Measurements from ENCODE around the gene LRMDA. TPM values are rescaled to one million over a fixed set of nuclear protein-coding genes. Genes with fewer than 3 reads are reported as not detected.

The LRMDA gene
- total and polyA plus RNA-seq, 4 donors = 12.1 to 40.8 (median 21.6) TPM

DNA sequence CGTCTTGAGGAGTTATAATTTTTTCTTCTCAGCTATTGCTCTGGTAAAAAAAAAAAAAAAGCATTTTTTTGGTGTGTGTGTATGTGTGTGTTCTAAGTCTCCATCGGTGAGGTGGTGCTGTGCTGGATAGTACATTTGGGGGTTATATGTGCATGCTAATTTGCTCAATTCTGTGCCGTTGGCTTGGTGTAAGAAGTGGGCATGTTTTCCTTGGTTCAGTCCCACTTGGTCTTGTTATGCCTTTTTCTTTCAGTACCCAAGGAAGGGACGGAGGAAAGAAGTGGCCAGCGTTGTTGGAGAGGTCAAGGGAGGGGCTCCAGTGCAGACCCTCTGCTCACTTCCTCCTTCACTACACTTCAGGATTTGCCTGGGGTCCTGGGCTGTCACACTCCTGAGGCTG, 20.4 kb downstream of the LRMDA start:
- TF ChIP-seq, protein P1, sequence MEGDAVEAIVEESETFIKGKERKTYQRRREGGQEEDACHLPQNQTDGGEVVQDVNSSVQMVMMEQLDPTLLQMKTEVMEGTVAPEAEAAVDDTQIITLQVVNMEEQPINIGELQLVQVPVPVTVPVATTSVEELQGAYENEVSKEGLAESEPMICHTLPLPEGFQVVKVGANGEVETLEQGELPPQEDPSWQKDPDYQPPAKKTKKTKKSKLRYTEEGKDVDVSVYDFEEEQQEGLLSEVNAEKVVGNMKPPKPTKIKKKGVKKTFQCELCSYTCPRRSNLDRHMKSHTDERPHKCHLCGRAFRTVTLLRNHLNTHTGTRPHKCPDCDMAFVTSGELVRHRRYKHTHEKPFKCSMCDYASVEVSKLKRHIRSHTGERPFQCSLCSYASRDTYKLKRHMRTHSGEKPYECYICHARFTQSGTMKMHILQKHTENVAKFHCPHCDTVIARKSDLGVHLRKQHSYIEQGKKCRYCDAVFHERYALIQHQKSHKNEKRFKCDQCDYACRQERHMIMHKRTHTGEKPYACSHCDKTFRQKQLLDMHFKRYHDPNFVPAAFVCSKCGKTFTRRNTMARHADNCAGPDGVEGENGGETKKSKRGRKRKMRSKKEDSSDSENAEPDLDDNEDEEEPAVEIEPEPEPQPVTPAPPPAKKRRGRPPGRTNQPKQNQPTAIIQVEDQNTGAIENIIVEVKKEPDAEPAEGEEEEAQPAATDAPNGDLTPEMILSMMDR (IDR thresholded peaks at IDR 0.05; ENCODE audit: control extremely low read depth, extremely low read depth) = no peak
- ATAC-seq (ENCODE audit: insufficient read depth, low FRiP score) (no peak), DNase-seq (peak in 2 of 3 donors; percentile 50 to 52)
- peaks cover 0 to 2% (median 0%) of the 10 kb centered on the region in 4 donors for H3K36me3 ChIP-seq (ENCODE audit: control insufficient read depth in 4 of 4, insufficient read depth in 4 of 4, low read length in 4 of 4)
- no peaks in the 10 kb centered on the region for H3K27me3 ChIP-seq (ENCODE audit: control insufficient read depth in 3 of 3, insufficient read depth in 3 of 3, low read length in 2 of 3)
- peak overlapping the region in 1 of 2 donors; percentile 3 for H3K9ac ChIP-seq (ENCODE audit: insufficient read depth in 1 of 2, low read length in 2 of 2)
- no peak overlapping the region for H3K27ac ChIP-seq (ENCODE audit: low read depth in 1 of 2, low read length in 1 of 2)
- H3K4me3 ChIP-seq = no peak overlapping the region
- H3K4me1 ChIP-seq (ENCODE audit: control insufficient read depth in 5 of 5, insufficient read depth in 5 of 5, low read length in 5 of 5) = peaks cover 0 to 43% (median 5%) of the 10 kb centered on the region in 5 donors
- H3K9me3 ChIP-seq (ENCODE audit: control insufficient read depth in 4 of 4, insufficient read depth in 3 of 4, low read length in 3 of 4) = no peaks in the 10 kb centered on the region
- 81 to 86% methylated on average over 5 of the region's 5 CpGs for WGBS, 2 donors

- DNase-seq = no peak
- 99 to 100% methylated on average over 1 of the region's 1 CpG for WGBS, 2 donors
Measured at GRCh38 chr10:75452997-75453396, 21.6 kb downstream of the LRMDA start.

GRCh38 chr10:75456122-75456521, 24.7 kb downstream of the LRMDA start:
- TF ChIP-seq, protein P1 (IDR thresholded peaks at IDR 0.05; ENCODE audit: control extremely low read depth, extremely low read depth) = no peak
- Histone ChIP-seq H3K27me3 (ENCODE audit: control insufficient read depth in 3 of 3, insufficient read depth in 3 of 3, low read length in 2 of 3) (no peaks in the 10 kb centered on the region), H3K9ac (ENCODE audit: insufficient read depth in 1 of 2, low read length in 2 of 2) (no peak overlapping the region), H3K4me3 (no peak overlapping the region), H3K4me1 (ENCODE audit: control insufficient read depth in 5 of 5, insufficient read depth in 5 of 5, low read length in 5 of 5) (peaks cover 0 to 16% (median 0%) of the 10 kb centered on the region in 5 donors), H3K9me3 (ENCODE audit: control insufficient read depth in 4 of 4, insufficient read depth in 3 of 4, low read length in 3 of 4) (no peaks in the 10 kb centered on the region), H3K27ac (ENCODE audit: low read depth in 1 of 2, low read length in 1 of 2) (no peak overlapping the region), H3K36me3 (ENCODE audit: control insufficient read depth in 4 of 4, insufficient read depth in 4 of 4, low read length in 4 of 4) (peaks cover 0 to 5% (median 0%) of the 10 kb centered on the region in 4 donors)
- WGBS, 2 donors = 93 to 96% methylated on average over 9 of the region's 9 CpGs
- DNase-seq (no peak), ATAC-seq (ENCODE audit: insufficient read depth, low FRiP score) (no peak)

More at GRCh38 chr10:75452997-75453396, 21.6 kb downstream of the LRMDA start:
- H3K9ac ChIP-seq (ENCODE audit: insufficient read depth in 1 of 2, low read length in 2 of 2) = no peak overlapping the region
- H3K9me3 ChIP-seq (ENCODE audit: control insufficient read depth in 4 of 4, insufficient read depth in 3 of 4, low read length in 3 of 4) = no peaks in the 10 kb centered on the region
- H3K4me3 ChIP-seq = no peak overlapping the region
- no peaks in the 10 kb centered on the region for H3K27me3 ChIP-seq (ENCODE audit: control insufficient read depth in 3 of 3, insufficient read depth in 3 of 3, low read length in 2 of 3)
- peaks cover 0 to 5% (median 0%) of the 10 kb centered on the region in 4 donors for H3K36me3 ChIP-seq (ENCODE audit: control insufficient read depth in 4 of 4, insufficient read depth in 4 of 4, low read length in 4 of 4)
- TF ChIP-seq, protein P1 (IDR thresholded peaks at IDR 0.05; ENCODE audit: control extremely low read depth, extremely low read depth) = no peak
- H3K4me1 ChIP-seq (ENCODE audit: control insufficient read depth in 5 of 5, insufficient read depth in 5 of 5, low read length in 5 of 5) = peaks cover 0 to 43% (median 5%) of the 10 kb centered on the region in 5 donors
- H3K27ac ChIP-seq (ENCODE audit: low read depth in 1 of 2, low read length in 1 of 2) = no peak overlapping the region
- no peak for ATAC-seq (ENCODE audit: insufficient read depth, low FRiP score)

GRCh38 chr10:75460059-75460458, 28.6 kb downstream of the LRMDA start:
- ATAC-seq (ENCODE audit: insufficient read depth, low FRiP score) (no peak), DNase-seq (no peak)
- 98 to 99% methylated on average over 1 of the region's 1 CpG for WGBS, 2 donors
- no peaks in the 10 kb centered on the region for H3K27me3 ChIP-seq (ENCODE audit: control insufficient read depth in 3 of 3, insufficient read depth in 3 of 3, low read length in 2 of 3)
- H3K9ac ChIP-seq (ENCODE audit: insufficient read depth in 1 of 2, low read length in 2 of 2) = no peak overlapping the region
- H3K9me3 ChIP-seq (ENCODE audit: control insufficient read depth in 4 of 4, insufficient read depth in 3 of 4, low read length in 3 of 4) = no peaks in the 10 kb centered on the region
- H3K27ac ChIP-seq (ENCODE audit: low read depth in 1 of 2, low read length in 1 of 2) = no peak overlapping the region
- no peak overlapping the region for H3K4me3 ChIP-seq
- TF ChIP-seq, protein P1 (IDR thresholded peaks at IDR 0.05; ENCODE audit: control extremely low read depth, extremely low read depth) = no peak
- H3K4me1 ChIP-seq (ENCODE audit: control insufficient read depth in 5 of 5, insufficient read depth in 5 of 5, low read length in 5 of 5) = peaks cover 0 to 9% (median 6%) of the 10 kb centered on the region in 5 donors
- peaks cover 0 to 4% (median 0%) of the 10 kb centered on the region in 4 donors for H3K36me3 ChIP-seq (ENCODE audit: control insufficient read depth in 4 of 4, insufficient read depth in 4 of 4, low read length in 4 of 4)

Measured in lung (tissue), 12 donors.